GM23338 (cell line): Measurements from ENCODE around the gene NOXA1. TPM values are rescaled to one million over a fixed set of nuclear protein-coding genes. Genes with fewer than 3 reads are reported as not detected.

ENCODE experiments used
- ATAC-seq: fragments of 200-7000 bp; cut with Tn5 transposase; 3 replicates; pipeline ENCODE4 v1.9.1; 2020
- DNase-seq: peaks from one replicate; pipeline ENCODE4 v3.0.0-alpha.2; 2015; ENCODE audit warnings: low spot score
- H2AFZ ChIP-seq: fragments of 200-600 bp; sonication (generic); 2 replicates; pipeline ENCODE4 v1.8.0; 2016; ENCODE audit warnings: antibody characterized with exemption, mild to moderate bottlenecking, moderate library complexity
- H3F3A ChIP-seq: fragments of 200-600 bp; sonication (generic); replicated peaks from 2 replicates; pipeline ENCODE4 v1.8.0; 2017; ENCODE audit warnings: antibody characterized with exemption, mixed run types, low read depth
- H3K27ac ChIP-seq: fragments of 200-600 bp; sonication (generic); 2 replicates; pipeline ENCODE4 v1.6.1; 2016; ENCODE audit warnings: low read depth
- H3K27me3 ChIP-seq: fragments of 200-600 bp; sonication (generic); 2 replicates; pipeline ENCODE4 v1.8.0; 2016; ENCODE audit warnings: mild to moderate bottlenecking, mixed run types, moderate library complexity; ENCODE audit not compliant: insufficient read depth
- H3K36me3 ChIP-seq: fragments of 200-600 bp; sonication (generic); 2 replicates; pipeline ENCODE4 v1.8.0; 2016; ENCODE audit warnings: mild to moderate bottlenecking; ENCODE audit not compliant: insufficient read depth
- H3K4me1 ChIP-seq: fragments of 200-600 bp; sonication (generic); 2 replicates; pipeline ENCODE4 v1.8.0; 2016; ENCODE audit warnings: mild to moderate bottlenecking, moderate library complexity; ENCODE audit not compliant: insufficient read depth
- H3K4me2 ChIP-seq: fragments of 200-600 bp; sonication (generic); 2 replicates; pipeline ENCODE4 v1.7.1; 2017; ENCODE audit warnings: mixed run types
- H3K4me3 ChIP-seq: fragments of 200-600 bp; sonication (generic); 2 replicates; pipeline ENCODE4 v1.6.1; 2016; ENCODE audit warnings: mixed run types
- H3K79me2 ChIP-seq: fragments of 200-600 bp; sonication (generic); replicated peaks from 2 replicates; pipeline ENCODE4 v1.8.0; 2017; ENCODE audit warnings: mild to moderate bottlenecking; ENCODE audit not compliant: insufficient read depth
- H3K9me2 ChIP-seq: fragments of 200-600 bp; sonication (generic); 2 replicates; pipeline ENCODE4 v1.8.0; 2017; ENCODE audit not compliant: insufficient read depth
- H4K20me1 ChIP-seq: fragments of 200-600 bp; sonication (generic); replicated peaks from 2 replicates; pipeline ENCODE4 v1.8.0; 2017; ENCODE audit warnings: mild to moderate bottlenecking; ENCODE audit not compliant: insufficient read depth
- H3K27ac Mint-ChIP-seq: 2 replicates; pipeline ENCODE4 v1.8.0; 2020; ENCODE audit warnings: inconsistent platforms, mild to moderate bottlenecking, moderate library complexity, mixed read lengths
- H3K27me3 Mint-ChIP-seq: 3 replicates; pipeline ENCODE4 v1.8.0; 2022; ENCODE audit warnings: low read depth, mild to moderate bottlenecking, moderate library complexity, mixed read lengths, inconsistent platforms; ENCODE audit not compliant: insufficient read depth, poor library complexity
- H3K36me3 Mint-ChIP-seq: 3 replicates; pipeline ENCODE4 v1.8.0; 2021; ENCODE audit warnings: low read depth, mild to moderate bottlenecking, inconsistent platforms, moderate library complexity, mixed read lengths
- H3K4me1 Mint-ChIP-seq: 3 replicates; pipeline ENCODE4 v1.8.0; 2020; ENCODE audit warnings: mild to moderate bottlenecking, inconsistent platforms, mixed read lengths
- H3K4me3 Mint-ChIP-seq: 3 replicates; pipeline ENCODE4 v1.8.0; 2021; ENCODE audit warnings: moderate library complexity, mild to moderate bottlenecking, inconsistent platforms, mixed read lengths
- H3K9me3 Mint-ChIP-seq: 3 replicates; pipeline ENCODE4 v1.8.0; 2020; ENCODE audit warnings: moderate library complexity, mild to moderate bottlenecking, inconsistent platforms, mixed read lengths
- EZH2 ChIP-seq: fragments of 200-600 bp; sonication (generic); IDR thresholded peaks from one replicate; pipeline ENCODE4 v1.8.0; 2017; ENCODE audit warnings: antibody characterized with exemption, mild to moderate bottlenecking, low read depth; ENCODE audit not compliant: unreplicated experiment
- EZH2phosphoT487 ChIP-seq: fragments of 200-600 bp; sonication (generic); IDR thresholded peaks from one replicate; pipeline ENCODE4 v1.8.1; 2018; ENCODE audit warnings: antibody characterized with exemption; ENCODE audit not compliant: unreplicated experiment
- JUNB ChIP-seq: IDR thresholded peaks from one replicate; pipeline ENCODE4 v1.6.1; 2016; ENCODE audit warnings: antibody characterized with exemption; ENCODE audit not compliant: unreplicated experiment
- POLR2AphosphoS5 ChIP-seq: IDR thresholded peaks from 2 replicates; pipeline ENCODE4 v1.6.1; 2016; ENCODE audit warnings: antibody characterized with exemption, low read depth
- ZNF331 ChIP-seq: fragments of 250-450 bp; sonication (Bioruptor Pico); IDR thresholded peaks from 2 replicates; pipeline ENCODE4 v1.5.0; 2020; ENCODE audit warnings: low read depth, mild to moderate bottlenecking, moderate library complexity
- polyA plus RNA-seq: library from polyadenylated mRNA; unstranded; fragments of >200 nt; fragmentation: Nextera tagmentation; extraction: Ambion mirVana; gene quantifications from 2 replicates; pipeline ENCODE4 v1.2.1, GENCODE V29; 2016
- total RNA-seq: library from RNA; depleted of rRNA; stranded (reverse); fragments of >200 nt; shearing (Covaris generic); gene quantifications from 2 replicates; pipeline ENCODE4 v1.2.3, GENCODE V29; 2014
- TF ChIP-seq, protein P1 (sequence below): IDR thresholded peaks from one replicate; pipeline ENCODE4 v1.6.1; 2018; ENCODE audit warnings: antibody characterized with exemption; ENCODE audit not compliant: unreplicated experiment

The NOXA1 gene
- total and polyA plus RNA-seq, 2 experiments from 2014 or later: 0.59 to 0.68 TPM

GRCh38 chr9:137476856-137477255, 53.7 kb downstream of the NOXA1 start:
- TF ChIP-seq, protein P1, sequence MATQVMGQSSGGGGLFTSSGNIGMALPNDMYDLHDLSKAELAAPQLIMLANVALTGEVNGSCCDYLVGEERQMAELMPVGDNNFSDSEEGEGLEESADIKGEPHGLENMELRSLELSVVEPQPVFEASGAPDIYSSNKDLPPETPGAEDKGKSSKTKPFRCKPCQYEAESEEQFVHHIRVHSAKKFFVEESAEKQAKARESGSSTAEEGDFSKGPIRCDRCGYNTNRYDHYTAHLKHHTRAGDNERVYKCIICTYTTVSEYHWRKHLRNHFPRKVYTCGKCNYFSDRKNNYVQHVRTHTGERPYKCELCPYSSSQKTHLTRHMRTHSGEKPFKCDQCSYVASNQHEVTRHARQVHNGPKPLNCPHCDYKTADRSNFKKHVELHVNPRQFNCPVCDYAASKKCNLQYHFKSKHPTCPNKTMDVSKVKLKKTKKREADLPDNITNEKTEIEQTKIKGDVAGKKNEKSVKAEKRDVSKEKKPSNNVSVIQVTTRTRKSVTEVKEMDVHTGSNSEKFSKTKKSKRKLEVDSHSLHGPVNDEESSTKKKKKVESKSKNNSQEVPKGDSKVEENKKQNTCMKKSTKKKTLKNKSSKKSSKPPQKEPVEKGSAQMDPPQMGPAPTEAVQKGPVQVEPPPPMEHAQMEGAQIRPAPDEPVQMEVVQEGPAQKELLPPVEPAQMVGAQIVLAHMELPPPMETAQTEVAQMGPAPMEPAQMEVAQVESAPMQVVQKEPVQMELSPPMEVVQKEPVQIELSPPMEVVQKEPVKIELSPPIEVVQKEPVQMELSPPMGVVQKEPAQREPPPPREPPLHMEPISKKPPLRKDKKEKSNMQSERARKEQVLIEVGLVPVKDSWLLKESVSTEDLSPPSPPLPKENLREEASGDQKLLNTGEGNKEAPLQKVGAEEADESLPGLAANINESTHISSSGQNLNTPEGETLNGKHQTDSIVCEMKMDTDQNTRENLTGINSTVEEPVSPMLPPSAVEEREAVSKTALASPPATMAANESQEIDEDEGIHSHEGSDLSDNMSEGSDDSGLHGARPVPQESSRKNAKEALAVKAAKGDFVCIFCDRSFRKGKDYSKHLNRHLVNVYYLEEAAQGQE: no peak
- no peak for TF ChIP-seq EZH2phosphoT487
- TF ChIP-seq EZH2: no peak
- no peak for TF ChIP-seq ZNF331 (CRISPR knock-in tag)
- TF ChIP-seq POLR2AphosphoS5: no peak
- Histone ChIP-seq H3K27ac (no peak overlapping the region), H2AFZ (no peak overlapping the region), H3F3A (no peaks in the 10 kb centered on the region), H3K9me2 (no peaks in the 10 kb centered on the region), H3K4me1 (no peaks in the 10 kb centered on the region), H3K4me2 (no peak overlapping the region), H3K79me2 (no peaks in the 10 kb centered on the region), H4K20me1 (no peaks in the 10 kb centered on the region), H3K4me3 (no peak overlapping the region), H3K27me3 (no peaks in the 10 kb centered on the region), H3K36me3 (no peaks in the 10 kb centered on the region; the same call in 1 of the 2 replicates)
- DNase-seq (no peak), ATAC-seq (no peak)
- H3K27ac Mint-ChIP-seq: no peak overlapping the region
- peaks cover 8% of the 10 kb centered on the region; the same call in 1 of the 3 replicates for H3K36me3 Mint-ChIP-seq
- peaks cover 25% of the 10 kb centered on the region for H3K9me3 Mint-ChIP-seq
- peaks cover 5% of the 10 kb centered on the region; the same call in 2 of the 3 replicates for H3K4me1 Mint-ChIP-seq
- no peak overlapping the region for H3K4me3 Mint-ChIP-seq
- H3K27me3 Mint-ChIP-seq: peaks cover 3% of the 10 kb centered on the region

GRCh38 chr9:137477778-137478612, 54.8 kb downstream of the NOXA1 start:
- no peak overlapping the region for H3K27ac ChIP-seq
- no peak overlapping the region for H3K4me3 Mint-ChIP-seq
- H3F3A ChIP-seq: no peaks in the 10 kb centered on the region
- no peaks in the 10 kb centered on the region for H3K9me2 ChIP-seq
- H2AFZ ChIP-seq: no peak overlapping the region; the same call in 1 of the 2 replicates
- H3K4me3 ChIP-seq: no peak overlapping the region
- H3K36me3 ChIP-seq: no peaks in the 10 kb centered on the region; the same call in 1 of the 2 replicates
- H3K79me2 ChIP-seq: no peaks in the 10 kb centered on the region
- no peaks in the 10 kb centered on the region for H4K20me1 ChIP-seq
- no peaks in the 10 kb centered on the region for H3K27me3 ChIP-seq
- H3K36me3 Mint-ChIP-seq: peaks cover 8% of the 10 kb centered on the region; the same call in 1 of the 3 replicates
- no peak overlapping the region for H3K27ac Mint-ChIP-seq
- peaks cover 3% of the 10 kb centered on the region for H3K27me3 Mint-ChIP-seq
- ATAC-seq (no peak), DNase-seq (no peak)
- H3K4me2 ChIP-seq: no peak overlapping the region
- H3K4me1 Mint-ChIP-seq: peaks cover 5% of the 10 kb centered on the region; the same call in 2 of the 3 replicates
- TF ChIP-seq, protein P1: no peak
- TF ChIP-seq EZH2 (no peak), ZNF331 (CRISPR knock-in tag) (no peak), JUNB (no peak)
- H3K4me1 ChIP-seq: no peaks in the 10 kb centered on the region
- H3K9me3 Mint-ChIP-seq: peaks cover 21% of the 10 kb centered on the region
